ENCODE results near the gene SNX32.

SNX32 gene

DNA sequence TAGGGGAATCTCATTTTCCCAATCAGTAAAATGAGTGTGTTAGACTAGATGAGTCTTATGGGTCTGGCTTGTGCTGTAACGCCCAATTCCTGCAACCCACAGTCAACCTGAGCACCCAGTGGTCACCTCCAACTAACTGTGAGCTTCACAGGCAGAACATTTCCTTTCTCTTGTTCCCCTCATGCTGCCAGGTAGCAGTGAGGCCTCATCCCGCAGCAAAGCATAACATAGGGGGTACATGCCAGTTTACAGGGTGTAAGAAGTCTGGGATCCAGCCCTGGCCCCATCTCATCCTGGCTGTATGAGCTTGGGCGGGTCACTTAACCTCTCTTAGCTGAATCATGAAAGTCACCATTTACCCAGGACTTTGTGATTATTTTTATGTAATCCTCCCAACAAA is 35.1 kb downstream of the SNX32 start:
- no peak for DNase-seq (ENCODE audit: low read depth)

DNA sequence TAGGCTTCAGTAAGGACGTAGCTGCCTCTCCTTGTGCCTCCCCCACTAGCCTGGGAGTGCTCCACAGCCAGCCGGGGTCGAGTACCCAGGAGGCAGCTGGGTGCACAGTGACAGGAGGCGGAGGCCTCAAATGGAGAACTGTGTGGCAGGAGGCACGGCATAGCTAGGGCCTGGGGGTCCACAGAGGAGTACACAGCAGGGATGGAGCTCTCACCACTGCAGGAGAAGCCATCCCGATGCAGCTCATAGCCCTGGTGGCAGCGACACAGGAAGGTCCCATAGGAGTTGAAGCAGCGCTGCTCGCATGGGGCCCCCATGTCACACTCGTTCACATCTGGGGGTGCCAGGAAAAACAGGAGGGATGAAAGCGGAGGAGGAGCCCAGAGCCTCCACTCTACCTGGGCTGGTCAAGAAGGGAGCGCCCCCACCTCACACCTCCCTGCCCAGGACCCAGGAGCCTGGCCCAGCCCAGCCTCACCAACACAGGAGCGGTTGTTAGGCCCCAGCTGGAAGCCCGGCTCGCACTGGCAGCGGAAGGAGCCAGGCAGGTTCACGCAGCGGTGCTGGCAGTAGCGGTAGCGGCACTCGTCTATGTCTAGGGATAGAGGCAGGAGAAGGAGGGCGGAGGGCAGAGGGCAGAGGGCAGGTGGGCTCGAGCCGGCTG is 36.0 kb downstream of the SNX32 start:
- DNase-seq (ENCODE audit: low read depth): no peak

DNA sequence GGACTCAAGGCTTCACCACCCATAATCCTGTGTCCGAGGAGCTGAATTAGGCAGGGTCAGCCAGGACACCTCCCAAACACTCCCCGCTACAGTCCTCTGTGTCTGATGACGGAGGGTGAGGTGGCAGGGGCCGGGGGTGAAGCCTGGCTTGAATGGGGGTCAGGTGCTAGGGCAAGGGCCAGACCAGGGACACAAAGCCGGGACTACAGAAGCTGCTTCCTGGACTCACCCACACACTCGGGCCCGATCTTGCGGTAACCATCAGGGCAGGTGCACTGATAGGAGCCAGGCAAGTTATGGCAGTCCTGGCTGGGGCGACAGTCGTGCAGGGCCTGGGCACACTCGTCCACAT is 36.5 kb downstream of the SNX32 start:
- no peak for DNase-seq (ENCODE audit: low read depth)

DNA sequence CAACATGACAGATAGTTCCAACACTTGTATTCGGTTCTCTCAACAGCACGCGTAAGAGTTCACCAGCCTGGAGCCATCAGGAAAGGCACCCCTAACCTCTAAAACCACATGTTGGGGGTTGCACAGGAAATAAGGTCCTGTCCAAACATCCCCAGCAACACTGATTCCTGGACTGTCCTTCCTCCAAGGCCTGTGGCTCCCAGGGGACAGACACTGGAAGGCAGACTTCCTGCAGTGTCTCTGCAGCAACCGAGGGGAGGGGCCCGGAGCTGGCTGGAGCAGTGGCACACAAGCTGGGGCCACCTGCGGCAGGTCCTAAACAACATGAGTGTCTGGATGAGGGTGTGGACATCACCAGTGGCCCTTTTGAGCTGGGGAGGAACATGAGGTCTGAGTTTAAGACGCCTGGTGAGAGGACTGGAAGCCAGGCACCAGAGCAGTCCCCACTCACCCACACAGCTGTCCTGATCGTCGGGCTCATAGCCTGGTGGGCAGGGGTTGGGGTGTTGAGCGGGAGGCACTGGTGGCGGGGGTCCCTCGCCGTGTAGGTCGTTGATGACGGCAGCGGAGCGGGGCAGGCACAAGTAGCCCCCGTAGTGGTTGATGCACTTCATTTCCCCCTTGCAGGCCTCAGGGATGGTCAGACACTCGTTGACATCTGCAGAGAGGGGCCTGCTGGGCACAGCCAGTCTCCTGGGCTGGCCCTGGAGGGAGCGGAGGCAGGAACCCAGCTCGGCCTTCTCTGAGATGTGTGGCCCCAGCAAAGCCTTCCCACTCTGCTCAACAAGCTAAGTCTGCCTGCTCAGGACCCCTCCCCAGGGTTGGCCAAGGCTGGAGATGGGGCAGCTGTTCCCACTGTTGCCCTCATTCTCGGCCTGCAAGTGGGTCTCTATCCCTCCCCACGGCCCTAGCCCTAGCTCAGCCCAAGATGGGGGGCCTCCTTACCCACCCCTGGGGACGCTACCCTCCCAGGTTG is 37.2 kb downstream of the SNX32 start:
- no peak for DNase-seq (ENCODE audit: low read depth)

DNA sequence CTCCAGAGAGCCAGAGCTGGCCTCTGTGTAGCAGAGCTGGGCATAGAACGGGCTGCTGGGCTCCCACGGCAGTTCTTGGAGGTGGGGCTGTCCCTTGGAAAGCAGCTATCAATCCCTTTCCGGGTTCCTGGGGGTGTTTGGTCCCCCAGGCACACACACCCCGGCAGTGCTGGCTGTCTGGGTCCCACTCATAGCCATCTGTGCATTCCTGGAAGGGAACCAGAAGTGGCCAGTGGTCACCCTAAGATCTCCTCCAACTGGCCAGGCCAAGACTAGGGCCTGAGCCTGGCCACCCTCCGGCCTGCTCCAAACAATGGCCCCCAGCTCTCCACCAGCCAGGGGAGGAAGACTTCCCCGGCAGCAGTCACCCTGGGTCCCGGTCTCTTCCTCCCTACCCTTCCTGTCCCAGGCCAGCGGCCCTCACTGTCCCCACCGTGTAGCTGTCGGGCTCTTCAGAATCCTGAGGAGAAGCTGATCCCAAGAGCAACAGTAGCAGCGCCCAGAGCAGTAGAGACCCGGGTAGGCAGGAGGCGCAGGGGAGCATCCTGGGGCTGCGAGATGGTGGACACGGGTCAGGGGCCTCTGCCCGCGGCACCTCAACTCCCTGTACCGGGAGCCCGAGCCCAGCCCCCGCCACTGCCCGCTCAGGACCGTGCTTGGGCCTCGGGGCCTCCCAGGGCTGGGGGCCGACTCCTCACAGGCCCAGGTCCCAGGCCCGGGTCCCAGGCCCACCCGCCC is 38.2 kb downstream of the SNX32 start:
- no peak for DNase-seq (ENCODE audit: low read depth)

DNA sequence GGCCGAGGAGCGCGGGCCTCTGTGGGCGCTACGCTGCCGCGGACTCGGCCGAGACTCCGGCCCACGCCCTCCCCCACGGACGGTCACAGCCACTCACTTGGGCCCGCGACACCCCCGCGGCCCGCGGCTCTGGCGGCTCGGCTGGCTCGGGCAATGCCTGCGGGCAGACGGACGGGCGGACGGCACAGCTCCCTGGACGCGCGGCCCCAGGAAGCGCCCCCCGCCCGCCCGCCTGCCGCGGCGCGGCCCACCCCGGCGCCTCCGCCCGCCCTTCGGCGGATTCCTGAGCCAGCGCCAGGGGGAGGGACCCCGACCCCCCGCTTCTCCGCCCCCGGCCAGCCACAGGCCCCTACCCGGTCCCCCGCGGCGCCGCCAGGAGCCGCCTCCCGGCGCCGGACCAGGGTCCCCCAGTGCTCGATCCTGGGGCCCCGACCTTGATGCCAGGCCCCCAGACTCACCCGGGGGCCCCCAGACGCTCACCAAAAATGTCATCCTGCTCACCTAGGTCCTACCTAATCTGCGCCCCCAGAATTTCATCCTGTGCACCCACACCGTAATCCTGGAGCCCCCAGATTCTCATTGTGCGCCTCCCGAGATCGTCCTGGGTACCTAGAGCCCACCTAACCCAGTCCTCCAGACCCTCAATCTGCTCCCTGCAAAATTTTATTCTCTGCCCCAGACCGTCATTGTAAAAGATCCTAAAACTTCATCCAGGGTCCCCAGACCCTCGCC is 39.0 kb downstream of the SNX32 start, which contains the start of gene EFEMP2:
Gene EFEMP2, minus strand, starts transcription at position 215 of the 732 bp plus-strand sequence. CDS start 446 bp downstream, outside the sequence.
- DNase-seq (ENCODE audit: low read depth): no peak

DNA sequence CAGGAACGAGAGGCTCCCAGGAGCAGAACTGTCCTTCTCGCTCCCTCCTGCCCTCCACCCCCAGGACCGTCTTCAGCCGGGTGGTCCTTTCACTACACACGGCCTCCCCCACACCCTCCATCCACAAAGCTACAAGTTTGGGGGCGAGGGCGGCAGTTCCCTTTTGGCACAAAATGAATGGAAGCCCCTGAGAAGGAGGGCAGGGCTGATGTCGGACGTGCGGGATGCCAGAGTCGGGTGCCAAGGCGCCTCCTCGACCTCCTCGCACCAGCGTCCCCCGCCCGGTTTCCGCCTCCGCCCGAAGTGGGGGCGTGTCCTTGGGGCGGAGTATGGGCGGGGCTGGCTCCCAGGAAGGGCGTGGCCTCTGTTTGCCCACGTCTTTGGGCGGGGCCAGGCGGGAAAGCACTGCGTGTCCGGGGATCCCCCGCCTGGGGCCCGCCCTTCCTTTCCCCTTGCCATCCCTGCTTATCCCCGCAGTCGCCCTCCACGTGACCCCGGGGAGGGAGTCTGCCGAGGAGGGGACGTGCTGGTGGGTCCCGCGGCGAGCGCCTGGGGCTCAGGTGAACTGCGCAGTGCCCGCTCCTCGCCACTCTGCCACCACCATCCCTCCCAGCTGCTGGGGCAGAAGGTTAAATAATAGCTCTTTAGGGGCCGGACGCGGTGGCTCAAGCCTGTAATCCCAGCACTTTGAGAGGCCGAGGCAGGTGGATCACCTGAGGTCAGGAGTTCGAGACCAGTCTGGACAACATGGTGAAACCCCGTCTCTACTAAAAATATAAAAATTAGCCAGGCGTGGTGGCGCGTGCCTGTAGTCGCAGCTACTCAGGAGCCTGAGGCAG is 39.8 kb downstream of the SNX32 start:
- DNase-seq (ENCODE audit: low read depth): peak; percentile 94

DNA sequence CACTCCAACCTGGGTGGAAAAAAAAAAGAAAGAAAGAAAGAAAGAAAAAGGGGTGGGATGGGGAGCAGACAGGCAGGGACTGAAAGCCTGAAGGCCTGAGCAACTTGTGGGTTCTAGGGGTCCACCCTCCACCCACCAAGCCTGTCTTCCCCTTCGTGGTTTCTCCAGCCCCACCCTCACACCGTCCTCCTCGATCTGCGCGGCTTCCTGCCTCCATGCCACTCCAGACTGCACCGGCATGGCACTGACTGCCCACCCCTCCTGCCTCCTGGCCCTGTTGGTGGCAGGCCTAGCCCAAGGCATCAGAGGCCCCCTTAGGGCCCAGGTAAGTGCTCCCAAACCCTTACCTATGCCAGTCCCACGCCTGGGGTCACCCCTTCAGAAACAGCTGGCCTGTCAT is 45.9 kb downstream of the SNX32 start, which contains the start of gene CTSW:
Gene CTSW, plus strand, starts transcription at position 221 of the 400 bp plus-strand sequence. Its CDS starts 18 bp downstream, at position 239.
- no peak for DNase-seq (ENCODE audit: low read depth)

DNA sequence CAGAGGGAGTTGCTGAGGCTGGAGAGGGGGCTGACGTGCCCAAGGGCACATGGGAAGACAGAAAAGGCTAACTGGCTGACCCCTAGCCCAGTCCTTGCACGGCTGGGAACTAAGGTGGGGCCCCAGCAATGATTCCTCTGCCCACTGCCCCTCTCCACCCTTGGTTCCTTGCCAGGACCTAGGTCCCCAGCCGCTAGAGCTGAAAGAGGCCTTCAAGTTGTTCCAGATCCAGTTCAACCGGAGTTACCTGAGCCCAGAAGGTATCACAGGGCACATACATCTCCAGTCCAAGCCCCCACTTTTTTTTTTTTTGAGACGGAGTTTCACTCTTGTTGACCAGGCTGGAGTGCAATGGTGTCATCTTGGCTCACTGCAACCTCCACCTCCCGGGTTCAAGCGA is 46.3 kb downstream of the SNX32 start:
- no peak for DNase-seq (ENCODE audit: low read depth)

DNA sequence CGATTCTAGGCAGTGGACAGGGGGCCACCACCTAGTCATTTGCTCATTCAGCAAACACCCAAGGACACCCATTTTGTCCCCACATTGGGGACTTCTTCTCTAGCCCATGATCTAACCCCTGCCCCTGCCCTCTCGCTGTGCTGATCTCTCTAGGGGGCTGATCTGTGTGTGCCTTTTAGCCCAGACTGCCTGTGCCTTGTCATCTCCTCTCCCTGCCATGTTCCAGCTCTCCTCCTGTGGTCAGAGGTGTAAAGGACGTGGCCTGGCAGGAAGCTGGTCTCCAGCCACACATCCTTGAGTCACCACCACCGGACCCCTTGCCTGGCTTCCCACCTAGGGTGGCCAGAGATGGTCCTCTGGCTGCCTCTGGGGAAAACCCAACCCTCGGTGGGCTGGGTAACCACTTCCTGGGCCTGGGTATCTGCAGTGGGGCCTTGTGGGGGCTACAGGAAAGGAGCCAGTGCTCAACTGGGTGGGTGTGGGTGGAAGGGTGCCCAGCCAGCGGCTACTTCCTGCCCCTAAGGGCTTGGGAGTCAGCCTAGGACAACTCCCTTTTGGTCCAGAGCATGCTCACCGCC is 47.2 kb downstream of the SNX32 start:
- no peak for DNase-seq (ENCODE audit: low read depth)

DNA sequence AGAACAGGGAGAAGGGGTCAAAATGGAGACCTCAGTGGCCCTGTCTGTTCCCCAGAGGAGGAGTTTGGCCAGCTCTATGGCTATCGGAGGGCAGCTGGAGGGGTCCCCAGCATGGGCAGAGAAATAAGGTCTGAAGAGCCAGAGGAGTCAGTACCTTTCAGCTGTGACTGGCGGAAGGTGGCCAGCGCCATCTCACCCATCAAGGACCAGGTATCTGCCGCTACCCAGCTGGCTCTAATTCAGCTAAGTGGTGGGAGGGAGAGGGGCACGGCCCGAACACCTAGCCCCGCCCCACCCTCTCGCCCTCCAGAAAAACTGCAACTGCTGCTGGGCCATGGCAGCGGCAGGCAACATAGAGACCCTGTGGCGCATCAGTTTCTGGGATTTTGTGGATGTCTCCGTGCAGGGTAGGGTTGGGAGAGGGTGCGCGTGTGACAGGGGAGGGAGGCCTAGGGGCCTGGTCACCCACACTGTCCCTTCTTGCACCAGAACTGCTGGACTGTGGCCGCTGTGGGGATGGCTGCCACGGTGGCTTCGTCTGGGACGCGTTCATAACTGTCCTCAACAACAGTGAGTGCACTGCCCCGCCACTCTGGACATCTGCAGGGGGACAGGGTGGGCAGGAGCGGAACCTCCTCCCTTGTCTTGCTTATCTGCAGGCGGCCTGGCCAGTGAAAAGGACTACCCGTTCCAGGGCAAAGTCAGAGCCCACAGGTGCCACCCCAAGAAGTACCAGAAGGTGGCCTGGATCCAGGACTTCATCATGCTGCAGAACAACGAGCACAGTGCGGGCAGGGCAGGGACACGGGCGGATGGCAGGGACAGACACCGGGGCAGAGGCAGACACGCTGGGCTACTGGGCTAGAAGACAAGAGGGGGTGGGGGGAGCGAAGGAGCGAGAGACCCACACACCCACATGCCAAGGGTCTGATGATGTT is 48.6 kb downstream of the SNX32 start:
- DNase-seq (ENCODE audit: low read depth): no peak

DNA sequence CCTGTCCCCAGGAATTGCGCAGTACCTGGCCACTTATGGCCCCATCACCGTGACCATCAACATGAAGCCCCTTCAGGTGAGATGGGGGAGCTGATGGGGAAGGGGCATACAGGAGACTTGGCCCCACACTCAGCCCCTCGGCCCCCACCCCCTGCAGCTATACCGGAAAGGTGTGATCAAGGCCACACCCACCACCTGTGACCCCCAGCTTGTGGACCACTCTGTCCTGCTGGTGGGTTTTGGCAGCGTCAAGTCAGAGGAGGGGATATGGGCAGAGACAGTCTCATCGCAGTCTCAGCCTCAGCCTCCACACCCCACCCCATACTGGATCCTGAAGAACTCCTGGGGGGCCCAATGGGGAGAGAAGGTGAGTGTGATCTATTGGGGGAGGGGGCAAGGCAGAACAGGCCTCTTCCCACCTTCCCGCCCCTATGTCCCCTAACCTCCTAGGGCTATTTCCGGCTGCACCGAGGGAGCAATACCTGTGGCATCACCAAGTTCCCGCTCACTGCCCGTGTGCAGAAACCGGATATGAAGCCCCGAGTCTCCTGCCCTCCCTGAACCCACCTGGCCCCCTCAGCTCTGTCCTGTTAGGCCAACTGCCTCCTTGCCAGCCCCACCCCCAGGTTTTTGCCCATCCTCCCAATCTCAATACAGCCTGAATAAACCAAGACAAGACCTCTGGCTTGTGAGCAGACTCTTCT is 49.4 kb downstream of the SNX32 start:
- DNase-seq (ENCODE audit: low read depth): no peak

DNA sequence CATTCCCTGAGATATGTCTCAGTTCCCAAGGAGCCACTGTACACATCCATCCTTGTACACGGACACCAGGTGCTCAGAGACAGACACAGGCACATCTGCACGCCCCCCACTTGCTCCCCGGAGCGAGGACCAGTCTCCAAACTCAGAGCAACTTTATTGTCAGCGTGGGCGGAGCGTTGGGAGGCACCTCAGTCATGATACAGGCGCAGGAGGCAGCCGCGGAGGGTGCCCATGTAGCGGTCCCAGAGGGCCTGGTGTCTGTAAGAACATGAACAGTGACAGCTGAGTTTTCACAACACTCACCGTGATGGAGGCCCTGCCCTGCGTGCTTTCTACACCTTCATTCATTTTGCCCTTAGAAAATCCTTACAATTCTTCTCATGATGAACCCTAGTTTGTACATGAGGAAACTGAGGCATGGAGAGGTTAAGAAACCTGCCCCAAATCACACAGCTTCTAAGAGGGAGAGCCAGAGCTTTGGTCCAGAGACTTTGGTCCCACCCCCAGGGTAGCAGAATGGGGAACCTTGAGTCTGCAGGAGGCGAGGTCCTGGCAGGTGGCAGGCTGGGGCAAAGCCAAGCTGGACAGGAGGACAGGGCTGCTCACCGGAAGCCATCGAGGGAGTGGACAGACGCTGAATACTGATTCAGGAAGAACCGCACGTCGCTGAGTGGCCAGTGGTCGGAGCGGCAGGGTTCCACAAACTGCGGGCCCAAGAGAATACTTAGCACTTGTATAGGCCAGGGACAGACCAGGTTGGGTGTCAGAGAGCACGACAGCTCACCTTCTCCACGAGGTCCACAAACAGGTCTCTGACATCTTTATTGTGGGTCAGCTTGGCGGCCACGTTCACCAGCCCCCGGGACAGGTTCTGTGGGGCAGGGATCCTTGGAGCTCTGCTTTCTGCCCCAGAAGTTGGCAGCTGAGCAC is 50.3 kb downstream of the SNX32 start:
- DNase-seq (ENCODE audit: low read depth): no peak

DNA sequence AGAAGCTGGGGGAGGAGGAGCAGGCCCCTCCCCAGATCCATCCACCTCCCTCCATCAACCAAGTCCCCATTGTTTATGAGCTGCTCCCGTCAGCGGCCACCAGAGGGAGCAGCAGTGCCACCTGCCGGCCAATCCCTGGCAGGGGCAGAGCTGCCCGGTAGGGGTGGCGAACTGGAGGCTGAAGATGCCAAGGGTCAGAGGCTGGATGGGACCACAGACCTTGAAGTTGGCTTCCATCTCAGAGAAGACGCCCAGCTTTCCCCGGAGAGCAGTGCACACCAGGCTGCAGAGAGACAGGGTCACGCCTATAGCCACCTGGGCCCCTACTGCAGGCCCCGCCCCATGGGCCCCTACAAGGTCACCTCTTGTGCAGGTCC is 50.9 kb downstream of the SNX32 start:
- DNase-seq (ENCODE audit: low read depth): peak; percentile 77

DNA sequence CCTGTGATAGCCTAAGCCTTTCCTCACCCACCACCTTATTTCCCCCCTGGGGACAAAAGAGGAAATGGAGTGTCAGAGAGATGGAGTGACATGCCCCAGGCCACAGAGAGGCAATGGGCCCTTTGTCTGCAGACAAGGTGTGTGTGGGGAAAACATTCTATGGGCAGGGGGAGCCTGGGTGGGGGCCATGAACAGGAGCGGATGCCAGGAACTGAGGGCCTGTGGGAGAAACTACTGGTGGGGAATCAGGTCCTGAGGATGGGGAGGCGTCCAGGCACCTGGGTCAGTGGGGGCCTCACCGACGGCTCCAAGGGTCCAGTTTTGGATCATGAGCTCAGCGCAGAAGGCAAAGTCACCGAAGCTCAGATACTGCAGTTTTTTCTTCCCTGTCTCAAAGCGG is 51.5 kb downstream of the SNX32 start:
- DNase-seq (ENCODE audit: low read depth): no peak

DNA sequence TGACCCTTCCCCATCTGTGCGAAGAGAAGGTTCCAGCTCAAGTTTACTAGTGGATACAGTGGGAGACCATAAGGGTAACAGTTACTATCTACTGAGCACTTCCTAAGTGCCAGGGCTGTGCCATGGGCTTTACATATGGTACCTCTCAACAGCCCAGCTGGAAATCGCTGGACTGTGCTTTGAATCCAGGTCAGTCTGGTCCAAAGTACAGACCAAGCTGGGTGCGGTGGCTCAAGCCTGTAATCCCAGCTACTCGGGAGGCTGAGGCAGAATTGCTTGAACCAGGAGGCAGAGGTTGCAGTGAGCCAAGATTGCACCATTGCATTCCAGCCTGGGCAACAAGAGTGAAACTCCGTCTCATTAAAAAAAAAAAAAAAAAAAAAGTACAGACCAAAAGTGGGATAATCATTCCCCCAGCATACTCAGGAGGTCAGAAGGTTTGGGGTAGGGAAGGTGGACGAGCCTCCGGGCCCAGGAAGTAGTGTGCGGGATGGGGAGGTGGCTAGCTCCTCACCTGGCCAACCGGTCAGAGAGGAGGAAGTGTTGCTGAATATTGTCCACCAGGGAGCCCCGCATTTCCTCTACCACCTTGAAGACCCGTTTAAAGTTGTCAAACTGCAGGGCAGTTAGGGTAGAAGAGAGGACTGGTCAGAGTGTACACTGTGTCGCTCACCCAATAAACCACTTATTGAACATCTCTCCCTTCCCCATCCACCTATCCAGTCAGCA is 52.2 kb downstream of the SNX32 start:
- no peak for DNase-seq (ENCODE audit: low read depth)

Data from activated T-helper 9 cell treated with anti-CD3 and anti-CD28 coated beads, Interleukin-2, amount 50 U/mL, for 16 hours (primary cell).